Hepatocyte (in vitro differentiated cells): ENCODE data around the gene SLC38A10. TPM values are rescaled to one million over a fixed set of nuclear protein-coding genes. Genes with fewer than 3 reads are reported as not detected.

Experiments
- DNase-seq: peaks from one replicate; pipeline ENCODE4 v3.0.0-alpha.2; 2016; ENCODE audit warnings: low spot score
- H2AFZ ChIP-seq: fragments of 200-600 bp; sonication (generic); 2 replicates; pipeline ENCODE4 v1.6.0; 2016; ENCODE audit warnings: antibody characterized with exemption, mild to moderate bottlenecking
- H3K27ac ChIP-seq: fragments of 200-600 bp; sonication (generic); 2 replicates; pipeline ENCODE4 v1.5.1; 2016; ENCODE audit warnings: mild to moderate bottlenecking
- H3K27me3 ChIP-seq: fragments of 200-600 bp; sonication (generic); 2 replicates; pipeline ENCODE4 v1.6.1; 2016
- H3K36me3 ChIP-seq: fragments of 200-600 bp; sonication (generic); replicated peaks from 2 replicates; pipeline ENCODE4 v1.5.1; 2016; ENCODE audit warnings: low read depth; ENCODE audit not compliant: insufficient read depth
- H3K4me1 ChIP-seq: fragments of 200-600 bp; sonication (generic); 2 replicates; pipeline ENCODE4 v1.5.1; 2016; ENCODE audit warnings: mild to moderate bottlenecking, moderate library complexity; ENCODE audit not compliant: insufficient read depth
- H3K4me2 ChIP-seq: fragments of 200-600 bp; sonication (generic); 2 replicates; pipeline ENCODE4 v1.6.0; 2016
- H3K4me3 ChIP-seq: fragments of 200-600 bp; sonication (generic); 2 replicates; pipeline ENCODE4 v1.5.1; 2016; ENCODE audit warnings: mild to moderate bottlenecking
- H3K79me2 ChIP-seq: fragments of 200-600 bp; sonication (generic); 2 replicates; pipeline ENCODE4 v1.6.0; 2017; ENCODE audit warnings: mild to moderate bottlenecking
- H3K9me2 ChIP-seq: fragments of 200-600 bp; sonication (generic); replicated peaks from 2 replicates; pipeline ENCODE4 v1.6.0; 2017; ENCODE audit warnings: mild to moderate bottlenecking; ENCODE audit not compliant: insufficient read depth
- H3K9me3 ChIP-seq: fragments of 200-600 bp; sonication (generic); 2 replicates; pipeline ENCODE4 v1.5.1; 2016; ENCODE audit warnings: low read depth, mild to moderate bottlenecking
- H4K20me1 ChIP-seq: fragments of 200-600 bp; sonication (generic); 2 replicates; pipeline ENCODE4 v1.6.0; 2016; ENCODE audit warnings: mild to moderate bottlenecking; ENCODE audit not compliant: insufficient read depth, poor library complexity, severe bottlenecking
- CTCF ChIP-seq: fragments of 200-600 bp; sonication (generic); IDR thresholded peaks from 2 replicates; pipeline ENCODE4 v1.5.1; 2016; ENCODE audit warnings: antibody characterized with exemption, mild to moderate bottlenecking; ENCODE audit not compliant: poor library complexity
- EZH2 ChIP-seq: fragments of 200-600 bp; sonication (generic); IDR thresholded peaks from 2 replicates; pipeline ENCODE4 v1.6.1; 2016; ENCODE audit warnings: antibody characterized with exemption, mild to moderate bottlenecking, borderline replicate concordance
- EZH2phosphoT487 ChIP-seq: fragments of 200-600 bp; sonication (generic); IDR thresholded peaks from one replicate; pipeline ENCODE4 v1.6.1; 2018; ENCODE audit warnings: antibody characterized with exemption, mild to moderate bottlenecking, low read depth, moderate library complexity; ENCODE audit not compliant: unreplicated experiment, severe bottlenecking
- WGBS: methylation state at CpG from one replicate; pipeline ENCODE4 v1.1.6; 2016; ENCODE audit warnings: low lambda C conversion rate; ENCODE audit errors: missing lambda C conversion rate; 5-methylcytosine and 5-hydroxymethylcytosine counted together
- polyA plus RNA-seq: library from polyadenylated mRNA; unstranded; fragments of >200 nt; fragmentation: Nextera tagmentation; extraction: Ambion mirVana; gene quantifications from 2 replicates; pipeline ENCODE4 v1.2.1, GENCODE V29; 2016
- total RNA-seq: library from RNA; depleted of rRNA; stranded (reverse); fragments of >200 nt; gene quantifications from 2 replicates; pipeline ENCODE4 v1.2.3, GENCODE V29; 2014

SLC38A10 gene
- total and polyA plus RNA-seq, 2 experiments from 2014 or later = 91.4 to 124 TPM

- 96% methylated on average over 50 of the region's 50 CpGs for WGBS
Measured at GRCh38 chr17:81279278-81280275, 15.5 kb downstream of the SLC38A10 start.

GRCh38 chr17:81278831-81279230 lies 16.3 kb downstream of the SLC38A10 start:
- Histone ChIP-seq H3K36me3 (no peaks in the 10 kb centered on the region), H3K79me2 (no peaks in the 10 kb centered on the region), H3K4me3 (no peak overlapping the region), H3K4me2 (no peak overlapping the region), H3K9me3 (no peaks in the 10 kb centered on the region), H4K20me1 (peaks cover 3% of the 10 kb centered on the region), H3K4me1 (no peaks in the 10 kb centered on the region), H3K9me2 (no peaks in the 10 kb centered on the region), H3K27me3 (no peaks in the 10 kb centered on the region), H2AFZ (no peak overlapping the region), H3K27ac (no peak overlapping the region)
- no peak for DNase-seq
- TF ChIP-seq EZH2phosphoT487 = no peak
- TF ChIP-seq CTCF = no peak
- TF ChIP-seq EZH2 = no peak
- 97% methylated on average over 8 of the region's 8 CpGs for WGBS

More at GRCh38 chr17:81279278-81280275, 15.5 kb downstream of the SLC38A10 start:
- no peak for TF ChIP-seq EZH2phosphoT487
- TF ChIP-seq EZH2 = no peak
- no peak for TF ChIP-seq CTCF
- no peaks in the 10 kb centered on the region for H3K27me3 ChIP-seq
- H2AFZ ChIP-seq = no peak overlapping the region
- no peak overlapping the region for H3K4me3 ChIP-seq
- no peak overlapping the region for H3K4me2 ChIP-seq
- H3K4me1 ChIP-seq = no peaks in the 10 kb centered on the region
- H3K79me2 ChIP-seq = peaks cover 3% of the 10 kb centered on the region
- no peak for DNase-seq
- H3K9me2 ChIP-seq = no peaks in the 10 kb centered on the region
- no peaks in the 10 kb centered on the region for H3K36me3 ChIP-seq
- no peaks in the 10 kb centered on the region for H3K9me3 ChIP-seq
- no peak overlapping the region for H3K27ac ChIP-seq
- H4K20me1 ChIP-seq = peaks cover 3% of the 10 kb centered on the region

- Histone ChIP-seq H3K79me2 (no peaks in the 10 kb centered on the region), H4K20me1 (peaks cover 3% of the 10 kb centered on the region), H3K9me2 (no peaks in the 10 kb centered on the region), H3K4me2 (no peak overlapping the region), H3K4me1 (no peaks in the 10 kb centered on the region), H3K27me3 (no peaks in the 10 kb centered on the region), H3K27ac (no peak overlapping the region), H3K4me3 (no peak overlapping the region), H3K36me3 (no peaks in the 10 kb centered on the region), H2AFZ (no peak overlapping the region), H3K9me3 (no peaks in the 10 kb centered on the region)
- WGBS = 97% methylated on average over 20 of the region's 20 CpGs
- DNase-seq = no peak
- TF ChIP-seq EZH2 (no peak), CTCF (no peak), EZH2phosphoT487 (no peak)
Measured at GRCh38 chr17:81277946-81278693, 17.0 kb downstream of the SLC38A10 start.
